CD4-positive, alpha-beta T cell (primary cell): ENCODE results near the gene TLCD3B. TPM values are rescaled to one million over a fixed set of nuclear protein-coding genes. Genes with fewer than 3 reads are reported as not detected.
A peak's percentile ranks its signal among the peaks of the same experiment; 100 is the strongest.

Experiments
- ATAC-seq: fragments of 200-7000 bp; cut with Tn5 transposase; one replicate; pipeline ENCODE4 v1.10.0; 2022; ENCODE audit warnings: mild to moderate bottlenecking; ENCODE audit not compliant: poor library complexity
- CTCF ChIA-PET: fragments of 350-600 bp; sonication (Branson Sonifier 250); formaldehyde crosslinking; loops from one replicate; lab custom pipeline; 2021; ENCODE audit warnings: antibody characterized with exemption, inconsistent platforms; lab: Charles Lee
- POLR2A ChIA-PET: fragments of 350-600 bp; sonication (Branson Sonifier 250); formaldehyde crosslinking; loops from one replicate; lab custom pipeline; 2021; ENCODE audit warnings: antibody characterized with exemption, inconsistent platforms; lab: Charles Lee
- DNase-seq, 14 experiments: peaks; one replicate each; pipeline ENCODE4 v3.0.0-alpha.2; 2013 to 2020; ENCODE audit warnings: mixed read lengths in 2 of 14
- H3K27ac ChIP-seq, 2 donors: one replicate each; pipeline versions ENCODE4 v1.5.1 to v1.7.0; 2013; ENCODE audit warnings: low read length in 2 of 2, low read depth in 1 of 2, mild to moderate bottlenecking in 1 of 2
- H3K27me3 ChIP-seq, 2 experiments: 1 replicate in 1 of 2; 2 replicates in 1 of 2; pipeline versions ENCODE4 v1.6.1 to v1.7.0; 2013; ENCODE audit warnings: low read length in 2 of 2, control low read depth in 1 of 2, mild to moderate bottlenecking in 1 of 2, moderate library complexity in 1 of 2; ENCODE audit not compliant: insufficient read depth in 2 of 2, control insufficient read depth in 1 of 2
- H3K36me3 ChIP-seq: one replicate; pipeline ENCODE4 v1.6.1; 2013; ENCODE audit warnings: low read length, control low read depth; ENCODE audit not compliant: insufficient read depth
- H3K4me1 ChIP-seq: one replicate; pipeline ENCODE4 v1.6.1; 2013; ENCODE audit warnings: low read length, control low read depth; ENCODE audit not compliant: insufficient read depth
- H3K4me3 ChIP-seq: one replicate; pipeline ENCODE4 v1.5.1; 2013; ENCODE audit warnings: mild to moderate bottlenecking, low read length, moderate library complexity
- H3K9me3 ChIP-seq, 2 experiments: 1 replicate in 1 of 2; 2 replicates in 1 of 2; pipeline versions ENCODE4 v1.6.1 to v1.7.0; 2013; ENCODE audit warnings: low read length in 2 of 2, mild to moderate bottlenecking in 2 of 2, control low read depth in 1 of 2, moderate library complexity in 1 of 2; ENCODE audit not compliant: control insufficient read depth in 1 of 2, insufficient read depth in 1 of 2
- H3K27ac Mint-ChIP-seq: one replicate; pipeline ENCODE4 v1.8.0; 2020; ENCODE audit warnings: mixed read lengths
- H3K27me3 Mint-ChIP-seq: one replicate; pipeline ENCODE4 v1.8.0; 2021; ENCODE audit warnings: mixed read lengths
- H3K36me3 Mint-ChIP-seq: one replicate; pipeline ENCODE4 v1.8.0; 2021; ENCODE audit warnings: low read depth, mixed read lengths
- H3K4me1 Mint-ChIP-seq: one replicate; pipeline ENCODE4 v1.8.0; 2021; ENCODE audit warnings: low read depth, mixed read lengths
- H3K4me3 Mint-ChIP-seq: one replicate; pipeline ENCODE4 v1.8.0; 2020; ENCODE audit warnings: mild to moderate bottlenecking, mixed read lengths
- H3K9me3 Mint-ChIP-seq: one replicate; pipeline ENCODE4 v1.8.0; 2020; ENCODE audit warnings: mixed read lengths
- CTCF ChIP-seq: fragments of 200-600 bp; IDR thresholded peaks from one replicate; pipeline ENCODE4 v1.8.0; 2022; ENCODE audit warnings: antibody characterized with exemption, mild to moderate bottlenecking
- intact Hi-C, 2 experiments: fragments of 100-400 bp; cut with DNase I in 1 of 2; cut with micrococcal nuclease in 1 of 2; formaldehyde crosslinking; loops; one replicate each; pipeline versions ENCODE4 v1.15.1 to v1.9.0; 2023 to 2025; cut with DNase I, micrococcal nuclease
- total RNA-seq, 174 experiments: library from RNA in 2 of 174; stranded (reverse) in 2 of 174; gene quantifications; one replicate each; pipeline ENCODE4 v1.2.3 and lab custom pipeline; 2021 to 2026

The TLCD3B gene
- total RNA-seq, 2 experiments from 2014 or later: not detected

- H3K4me3 ChIP-seq: no peak overlapping the region
- no peak overlapping the region for H3K27ac ChIP-seq
- H3K36me3 ChIP-seq: no peaks in the 10 kb centered on the region
- no peaks in the 10 kb centered on the region for H3K36me3 Mint-ChIP-seq
- H3K4me3 Mint-ChIP-seq: no peak overlapping the region
- peaks cover 59% of the 10 kb centered on the region for H3K27me3 Mint-ChIP-seq
- H3K9me3 ChIP-seq: peaks cover 0 to 17% of the 10 kb centered on the region in 2 experiments
- H3K9me3 Mint-ChIP-seq: no peaks in the 10 kb centered on the region
- ATAC-seq: no peak
- no peak overlapping the region for H3K27ac Mint-ChIP-seq
- DNase-seq: no peak
- H3K4me1 Mint-ChIP-seq: peaks cover 14% of the 10 kb centered on the region
- peaks cover 28% of the 10 kb centered on the region for H3K4me1 ChIP-seq
- intact Hi-C loops: no loop called here
- ChIA-PET POLR2A (no interaction called here), CTCF (no interaction called here)
- peaks cover 42 to 51% of the 10 kb centered on the region in 2 experiments for H3K27me3 ChIP-seq
- no peak for TF ChIP-seq CTCF
Observed at GRCh38 chr16:30030011-30030685, 923 bp downstream of the TLCD3B start.

- intact Hi-C loops: no loop called here
- H3K9me3 Mint-ChIP-seq: no peaks in the 10 kb centered on the region
- no peak overlapping the region for H3K27ac ChIP-seq
- H3K4me1 ChIP-seq: peaks cover 28% of the 10 kb centered on the region
- H3K27me3 ChIP-seq: peaks cover 42 to 49% of the 10 kb centered on the region in 2 experiments
- H3K27me3 Mint-ChIP-seq: peaks cover 53% of the 10 kb centered on the region
- peaks cover 0 to 17% of the 10 kb centered on the region in 2 experiments for H3K9me3 ChIP-seq
- H3K4me3 Mint-ChIP-seq: no peak overlapping the region
- no peak overlapping the region for H3K4me3 ChIP-seq
- no peak overlapping the region for H3K27ac Mint-ChIP-seq
- ChIA-PET CTCF (no interaction called here), POLR2A (no interaction called here)
- H3K4me1 Mint-ChIP-seq: peaks cover 14% of the 10 kb centered on the region
- ATAC-seq: no peak
- DNase-seq: peak in 3 of 14 experiments; percentile 19 to 55 (median 54)
- no peak for TF ChIP-seq CTCF
- no peaks in the 10 kb centered on the region for H3K36me3 ChIP-seq
- H3K36me3 Mint-ChIP-seq: no peaks in the 10 kb centered on the region
Observed at GRCh38 chr16:30028438-30029076, 2.5 kb downstream of the TLCD3B start.

- Histone ChIP-seq H3K27ac (no peak overlapping the region), H3K4me1 (peaks cover 23% of the 10 kb centered on the region), H3K36me3 (no peaks in the 10 kb centered on the region), H3K27me3 (peaks cover 42 to 47% of the 10 kb centered on the region in 2 experiments), H3K9me3 (peaks cover 0 to 17% of the 10 kb centered on the region in 2 experiments), H3K4me3 (no peak overlapping the region)
- no peak overlapping the region for H3K4me3 Mint-ChIP-seq
- no peak for TF ChIP-seq CTCF
- ATAC-seq: no peak
- CTCF ChIA-PET: no interaction called here
- no peak for DNase-seq
- H3K36me3 Mint-ChIP-seq: no peaks in the 10 kb centered on the region
- H3K9me3 Mint-ChIP-seq: no peaks in the 10 kb centered on the region
- intact Hi-C loops: no loop called here
- H3K4me1 Mint-ChIP-seq: peaks cover 14% of the 10 kb centered on the region
- H3K27me3 Mint-ChIP-seq: peaks cover 49% of the 10 kb centered on the region
- no peak overlapping the region for H3K27ac Mint-ChIP-seq
- POLR2A ChIA-PET: no interaction called here
Observed at GRCh38 chr16:30027588-30028437, 3.3 kb downstream of the TLCD3B start.
